Smooth muscle cell (in vitro differentiated cells): ENCODE results near the gene RPL41. TPM values are rescaled to one million over a fixed set of nuclear protein-coding genes. Genes with fewer than 3 reads are reported as not detected.

Source experiments
- DNase-seq: peaks from one replicate; lab custom pipeline; 2025; ENCODE audit not compliant: unreplicated experiment; lab: John Stamatoyannopoulos, UW
- H2AFZ ChIP-seq: fragments of 200-600 bp; sonication (generic); 2 replicates; pipeline ENCODE4 v1.6.0; 2016; ENCODE audit warnings: antibody characterized with exemption, low read depth, mild to moderate bottlenecking
- H3F3A ChIP-seq: fragments of 200-600 bp; sonication (generic); 2 replicates; pipeline ENCODE4 v1.6.0; 2017; ENCODE audit warnings: antibody characterized with exemption, low read depth
- H3K27ac ChIP-seq: fragments of 200-600 bp; sonication (generic); 2 replicates; pipeline ENCODE4 v1.5.1; 2016; ENCODE audit warnings: low read depth, mild to moderate bottlenecking
- H3K27me3 ChIP-seq: fragments of 200-600 bp; sonication (generic); 2 replicates; pipeline ENCODE4 v1.6.1; 2016; ENCODE audit warnings: low read depth, mild to moderate bottlenecking
- H3K36me3 ChIP-seq: fragments of 200-600 bp; sonication (generic); 2 replicates; pipeline ENCODE4 v1.5.1; 2016; ENCODE audit warnings: low read depth
- H3K4me1 ChIP-seq: fragments of 200-600 bp; sonication (generic); 2 replicates; pipeline ENCODE4 v1.5.1; 2016; ENCODE audit warnings: low read depth
- H3K4me2 ChIP-seq: fragments of 200-600 bp; sonication (generic); 2 replicates; pipeline ENCODE4 v1.6.0; 2016; ENCODE audit warnings: mild to moderate bottlenecking
- H3K4me3 ChIP-seq: fragments of 200-600 bp; sonication (generic); 2 replicates; pipeline ENCODE4 v1.5.1; 2016; ENCODE audit warnings: mild to moderate bottlenecking
- H3K79me2 ChIP-seq: fragments of 200-600 bp; sonication (generic); 2 replicates; pipeline ENCODE4 v1.6.0; 2016; ENCODE audit warnings: low read depth, mild to moderate bottlenecking
- H3K9ac ChIP-seq: fragments of 200-600 bp; sonication (generic); 2 replicates; pipeline ENCODE4 v1.6.0; 2016; ENCODE audit warnings: low read depth
- H3K9me3 ChIP-seq: fragments of 200-600 bp; sonication (generic); replicated peaks from 2 replicates; pipeline ENCODE4 v1.5.1; 2016; ENCODE audit warnings: low read depth
- H4K20me1 ChIP-seq: fragments of 200-600 bp; sonication (generic); 2 replicates; pipeline ENCODE4 v1.6.0; 2016; ENCODE audit warnings: low read depth
- CTCF ChIP-seq: fragments of 200-600 bp; sonication (generic); IDR thresholded peaks from 2 replicates; pipeline ENCODE4 v1.5.1; 2017; ENCODE audit warnings: borderline replicate concordance, mild to moderate bottlenecking, antibody characterized with exemption; ENCODE audit not compliant: insufficient read depth, poor library complexity, severe bottlenecking
- WGBS: methylation state at CpG from one replicate; pipeline ENCODE4 v1.1.7; 2016; ENCODE audit warnings: low lambda C conversion rate; 5-methylcytosine and 5-hydroxymethylcytosine counted together
- polyA plus RNA-seq: library from polyadenylated mRNA; unstranded; fragments of >200 nt; fragmentation: Nextera tagmentation; extraction: Ambion mirVana; gene quantifications from 2 replicates; pipeline ENCODE4 v1.2.1, GENCODE V29; 2016
- total RNA-seq: library from RNA; depleted of rRNA; stranded (reverse); fragments of >200 nt; gene quantifications from 2 replicates; pipeline ENCODE4 v1.2.3, GENCODE V29; 2014

RPL41 gene
- total and polyA plus RNA-seq, 2 experiments from 2014 or later: 2,414 to 3,246 TPM

DNA sequence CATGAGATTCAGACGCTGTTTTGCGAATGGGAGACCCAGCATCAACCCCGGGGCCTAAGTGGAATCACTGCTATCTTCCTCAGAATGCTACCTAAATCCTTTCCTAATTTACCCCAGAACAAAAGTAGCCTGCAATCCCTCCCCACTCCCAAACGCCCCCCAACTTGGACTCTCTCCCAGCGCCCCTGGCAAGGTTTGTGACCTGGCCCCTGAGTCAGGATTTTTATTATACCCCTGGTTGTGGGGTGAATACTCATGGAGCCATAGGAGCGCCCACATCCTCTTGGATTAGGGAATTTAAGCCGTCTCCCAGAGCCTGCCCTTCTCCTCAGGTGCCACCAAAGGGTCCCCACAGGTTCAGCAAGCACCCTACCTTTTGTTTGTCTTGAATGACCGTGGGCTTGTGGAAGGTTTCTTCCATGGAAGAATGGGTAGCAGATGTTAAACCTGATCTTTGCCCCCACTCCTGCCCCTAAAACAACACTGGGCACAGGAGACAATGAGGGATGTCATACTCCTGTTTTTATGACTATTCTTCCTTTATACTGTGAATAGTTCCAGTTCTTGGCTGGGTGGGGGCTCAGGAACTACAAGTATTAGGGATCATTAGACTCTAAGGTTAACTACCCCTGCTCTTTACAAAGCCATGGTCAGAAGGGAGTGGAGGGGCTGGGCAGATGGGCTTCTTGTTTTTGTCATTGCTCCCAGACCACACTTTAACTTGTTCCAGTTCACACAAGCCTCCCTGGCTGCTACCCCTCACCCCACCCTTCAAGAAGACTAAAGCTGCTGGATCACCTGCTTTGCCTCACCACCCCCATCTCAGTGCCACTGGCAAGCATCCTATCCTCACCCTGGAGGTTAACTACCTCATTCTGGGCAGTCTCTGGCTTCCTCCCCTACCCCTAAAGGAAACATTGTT, 36.6 kb downstream of the RPL41 start:
- no peaks in the 10 kb centered on the region for H4K20me1 ChIP-seq
- H2AFZ ChIP-seq: no peak overlapping the region
- H3K4me3 ChIP-seq: peak overlapping the region; percentile 66
- peak overlapping the region; percentile 93 for H3K4me2 ChIP-seq
- no peaks in the 10 kb centered on the region for H3K36me3 ChIP-seq
- no peak for DNase-seq
- H3F3A ChIP-seq: peaks cover 6% of the 10 kb centered on the region
- H3K9ac ChIP-seq: peak overlapping the region; percentile 56
- peaks cover 18% of the 10 kb centered on the region for H3K4me1 ChIP-seq
- no peak for TF ChIP-seq CTCF
- H3K27ac ChIP-seq: no peak overlapping the region
- H3K79me2 ChIP-seq: peaks cover 10% of the 10 kb centered on the region
- H3K27me3 ChIP-seq: no peaks in the 10 kb centered on the region
- 19% methylated on average over 8 of the region's 8 CpGs for WGBS
- H3K9me3 ChIP-seq: no peaks in the 10 kb centered on the region

DNA sequence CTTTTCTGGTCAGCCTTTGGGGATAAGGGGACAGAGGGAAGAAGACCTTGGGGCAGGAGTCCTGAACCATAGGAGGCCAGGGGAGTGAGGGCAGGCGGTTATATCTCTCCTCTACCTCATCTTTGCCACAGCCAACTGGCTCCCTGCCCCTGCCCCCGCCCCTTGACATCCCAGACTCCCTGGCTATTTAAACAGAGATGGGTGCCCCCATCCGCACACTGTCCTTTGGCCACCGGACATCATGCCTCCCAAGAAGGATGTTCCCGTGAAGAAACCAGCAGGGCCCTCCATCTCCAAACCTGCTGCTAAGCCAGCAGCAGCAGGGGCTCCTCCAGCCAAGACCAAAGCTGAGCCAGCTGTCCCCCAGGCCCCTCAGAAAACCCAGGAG, 37.2 kb downstream of the RPL41 start:
- Histone ChIP-seq H3K4me3 (no peak overlapping the region), H3K79me2 (peaks cover 17% of the 10 kb centered on the region), H3K36me3 (no peaks in the 10 kb centered on the region), H3K9me3 (no peaks in the 10 kb centered on the region), H3K27ac (no peak overlapping the region), H4K20me1 (peaks cover 1% of the 10 kb centered on the region), H3K4me1 (peaks cover 18% of the 10 kb centered on the region), H3K9ac (no peak overlapping the region), H3K4me2 (peak overlapping the region; percentile 93), H3K27me3 (no peaks in the 10 kb centered on the region), H3F3A (peaks cover 6% of the 10 kb centered on the region), H2AFZ (no peak overlapping the region)
- no peak for TF ChIP-seq CTCF
- no peak for DNase-seq
- 96% methylated on average over 5 of the region's 5 CpGs for WGBS

- DNase-seq: no peak
- no peak overlapping the region for H3K9ac ChIP-seq
- peaks cover 12% of the 10 kb centered on the region for H3F3A ChIP-seq
- no peak for TF ChIP-seq CTCF
- H3K4me2 ChIP-seq: no peak overlapping the region
- no peaks in the 10 kb centered on the region for H3K36me3 ChIP-seq
- peaks cover 23% of the 10 kb centered on the region for H3K79me2 ChIP-seq
- H3K4me3 ChIP-seq: no peak overlapping the region
- WGBS: 100% methylated on average over 1 of the region's 1 CpG
- no peaks in the 10 kb centered on the region for H3K27me3 ChIP-seq
- H3K4me1 ChIP-seq: peaks cover 20% of the 10 kb centered on the region
- no peaks in the 10 kb centered on the region for H3K9me3 ChIP-seq
- H3K27ac ChIP-seq: no peak overlapping the region
- H2AFZ ChIP-seq: no peak overlapping the region
- peaks cover 8% of the 10 kb centered on the region for H4K20me1 ChIP-seq
These were observed 37.9 kb downstream of the RPL41 start for GRCh38 chr12:56154246-56154771.
